IMR-90 (cell line): ENCODE measurements around the gene SLC7A10. TPM values are rescaled to one million over a fixed set of nuclear protein-coding genes. Genes with fewer than 3 reads are reported as not detected.

ENCODE experiments used
- ATAC-seq: fragments of 200-7000 bp; cut with Tn5 transposase; 2 replicates; pipeline ENCODE4 v1.9.1; 2020; ENCODE audit warnings: low read depth, mild to moderate bottlenecking, moderate library complexity
- BruUV-seq: library from RNA; stranded (reverse); fragments of 400-500 nt; replicated peaks from 2 replicates; lab custom pipeline; 2021; lab: Mats Ljungman, UMichigan
- CTCF ChIA-PET: fragments of 300-600 bp; formaldehyde crosslinking; extraction: SDS; loops from one replicate; lab custom pipeline; 2021; ENCODE audit warnings: antibody characterized with exemption; lab: Yijun Ruan, JAX
- POLR2A ChIA-PET: fragments of 300-600 bp; sonication (Branson Sonifier 250); formaldehyde crosslinking; loops from one replicate; lab custom pipeline; 2022; ENCODE audit warnings: antibody characterized with exemption; ENCODE audit not compliant: unreplicated experiment; lab: Charles Lee
- DNase-seq: peaks from one replicate; pipeline ENCODE4 v3.0.0; 2013
- H2AFZ ChIP-seq: replicated peaks from 2 replicates; pipeline ENCODE3; 2013; ENCODE audit warnings: low read length, mild to moderate bottlenecking; ENCODE audit not compliant: poor library complexity
- H2AK5ac ChIP-seq: 2 replicates; pipeline ENCODE4 v1.6.1; 2013; ENCODE audit warnings: low read depth, low read length, inconsistent platforms
- H2AK9ac ChIP-seq: replicated peaks from 2 replicates; pipeline ENCODE3; 2013; ENCODE audit warnings: mild to moderate bottlenecking, low read depth, low read length, moderate library complexity; ENCODE audit not compliant: poor library complexity
- H2BK120ac ChIP-seq: 2 replicates; pipeline ENCODE4 v1.6.1; 2013; ENCODE audit warnings: low read depth, low read length, inconsistent platforms
- H2BK15ac ChIP-seq: 3 replicates; pipeline ENCODE4 v1.6.1; 2013; ENCODE audit warnings: low read depth, low read length, inconsistent platforms
- H2BK20ac ChIP-seq: 2 replicates; pipeline ENCODE4 v1.6.1; 2013; ENCODE audit warnings: low read depth, mild to moderate bottlenecking, inconsistent platforms, low read length, moderate library complexity
- H2BK5ac ChIP-seq: 2 replicates; pipeline ENCODE4 v1.6.1; 2013; ENCODE audit warnings: mild to moderate bottlenecking, low read depth, low read length, inconsistent platforms; ENCODE audit not compliant: poor library complexity, severe bottlenecking
- H3K14ac ChIP-seq: replicated peaks from 2 replicates; pipeline ENCODE4 v1.6.1; 2013; ENCODE audit warnings: low read depth, low read length, inconsistent platforms
- H3K18ac ChIP-seq: 2 replicates; pipeline ENCODE4 v1.6.1; 2013; ENCODE audit warnings: low read depth, low read length, control low read depth
- H3K23ac ChIP-seq: 2 replicates; pipeline ENCODE4 v1.6.1; 2013; ENCODE audit warnings: low read depth, low read length, inconsistent platforms
- H3K27ac ChIP-seq: 2 replicates; pipeline ENCODE4 v1.5.1; 2013; ENCODE audit warnings: mild to moderate bottlenecking, control low read depth, low read length; ENCODE audit not compliant: insufficient read depth
- H3K27me3 ChIP-seq: 2 replicates; pipeline ENCODE4 v1.6.1; 2013; ENCODE audit warnings: low read length; ENCODE audit not compliant: control insufficient read depth, insufficient read depth
- H3K36me3 ChIP-seq: 2 replicates; pipeline ENCODE4 v1.6.1; 2013; ENCODE audit warnings: low read length, mixed read lengths; ENCODE audit not compliant: control insufficient read depth, insufficient read depth
- H3K4ac ChIP-seq: 2 replicates; pipeline ENCODE4 v1.6.1; 2013; ENCODE audit warnings: low read depth, low read length, inconsistent platforms
- H3K4me1 ChIP-seq: 2 replicates; pipeline ENCODE4 v1.6.1; 2013; ENCODE audit warnings: low read length, mixed read lengths; ENCODE audit not compliant: control insufficient read depth, insufficient read depth
- H3K4me2 ChIP-seq: 2 replicates; pipeline ENCODE4 v1.6.1; 2013; ENCODE audit warnings: low read depth, mild to moderate bottlenecking, control low read depth, low read length, moderate library complexity
- H3K4me3 ChIP-seq: 2 replicates; pipeline ENCODE4 v1.5.1; 2013; ENCODE audit warnings: low read depth, mild to moderate bottlenecking, control low read depth, low read length, moderate library complexity; ENCODE audit not compliant: insufficient read depth
- H3K56ac ChIP-seq: 2 replicates; pipeline ENCODE4 v1.6.1; 2013; ENCODE audit warnings: low read length, inconsistent platforms; ENCODE audit not compliant: insufficient read depth; ENCODE audit errors: extremely low read depth
- H3K79me1 ChIP-seq, 2 experiments: 2 replicates each; pipeline ENCODE4 v1.6.1; 2013; ENCODE audit warnings: low read length in 2 of 2, inconsistent platforms in 1 of 2, low read depth in 1 of 2
- H3K9ac ChIP-seq: 2 replicates; pipeline ENCODE4 v1.6.1; 2013; ENCODE audit warnings: low read depth, low read length, control low read depth
- H3K9me1 ChIP-seq: 2 replicates; pipeline ENCODE4 v1.6.1; 2013; ENCODE audit warnings: low read length, inconsistent platforms; ENCODE audit not compliant: insufficient read depth
- H3K9me3 ChIP-seq: 2 replicates; pipeline ENCODE4 v1.6.1; 2013; ENCODE audit warnings: low read length; ENCODE audit not compliant: control insufficient read depth, insufficient read depth
- H4K20me1 ChIP-seq: 2 replicates; pipeline ENCODE4 v1.6.1; 2013; ENCODE audit warnings: low read length, inconsistent platforms; ENCODE audit not compliant: insufficient read depth
- H4K5ac ChIP-seq: 2 replicates; pipeline ENCODE4 v1.6.1; 2013; ENCODE audit warnings: mild to moderate bottlenecking, low read depth, low read length, control low read depth
- H4K8ac ChIP-seq, 2 experiments: 2 replicates each; pipeline ENCODE4 v1.6.1; 2013; ENCODE audit warnings: low read depth in 2 of 2, low read length in 2 of 2, control low read depth in 1 of 2, inconsistent platforms in 1 of 2
- H4K91ac ChIP-seq: 2 replicates; pipeline ENCODE4 v1.6.1; 2013; ENCODE audit warnings: low read depth, low read length, inconsistent platforms; ENCODE audit not compliant: insufficient read depth
- BHLHE40 ChIP-seq: fragments of 150-350 bp; IDR thresholded peaks from 2 replicates; pipeline ENCODE4 v1.6.1; 2016; ENCODE audit warnings: mild to moderate bottlenecking, low read depth, low read length
- CHD1 ChIP-seq: IDR thresholded peaks from 2 replicates; pipeline ENCODE4 v1.6.1; 2012; ENCODE audit warnings: low read depth, low read length, improper control_type of control experiment
- CTCF ChIP-seq: conservative IDR thresholded peaks from 2 replicates; pipeline ENCODE4 v1.5.1; 2012; ENCODE audit warnings: mild to moderate bottlenecking, low read depth, low read length, improper control_type of control experiment
- ELK1 ChIP-seq: fragments of 150-350 bp; IDR thresholded peaks from 2 replicates; pipeline ENCODE4 v1.6.1; 2016; ENCODE audit warnings: low read depth, mild to moderate bottlenecking, low read length, moderate library complexity, borderline replicate concordance
- FOS ChIP-seq: fragments of 150-350 bp; IDR thresholded peaks from 2 replicates; pipeline ENCODE4 v1.6.1; 2016; ENCODE audit warnings: low read depth, low read length
- MAFK ChIP-seq: IDR thresholded peaks from 2 replicates; pipeline ENCODE4 v1.6.1; 2012; ENCODE audit warnings: low read depth, low read length, improper control_type of control experiment
- MAZ ChIP-seq: IDR thresholded peaks from 2 replicates; pipeline ENCODE4 v1.6.1; 2012; ENCODE audit warnings: low read depth, mild to moderate bottlenecking, low read length, improper control_type of control experiment, moderate library complexity, borderline replicate concordance
- MXI1 ChIP-seq: IDR thresholded peaks from 2 replicates; pipeline ENCODE4 v1.6.1; 2012; ENCODE audit warnings: low read depth, mild to moderate bottlenecking, low read length, moderate library complexity, borderline replicate concordance
- NFE2L2 ChIP-seq: fragments of 150-350 bp; IDR thresholded peaks from 2 replicates; pipeline ENCODE4 v1.6.1; 2016; ENCODE audit warnings: low read depth, mild to moderate bottlenecking, low read length
- POLR2A ChIP-seq: IDR thresholded peaks from 2 replicates; pipeline ENCODE4 v1.6.1; 2012; ENCODE audit warnings: mild to moderate bottlenecking, low read depth, low read length
- RAD21 ChIP-seq: IDR thresholded peaks from 2 replicates; pipeline ENCODE4 v1.6.1; 2012; ENCODE audit warnings: low read length, improper control_type of control experiment
- RCOR1 ChIP-seq: IDR thresholded peaks from 2 replicates; pipeline ENCODE4 v1.6.1; 2012; ENCODE audit warnings: mild to moderate bottlenecking, low read length, improper control_type of control experiment; ENCODE audit not compliant: insufficient replicate concordance
- SMC3 ChIP-seq: fragments of 150-350 bp; IDR thresholded peaks from 2 replicates; pipeline ENCODE4 v1.6.1; 2016; ENCODE audit warnings: low read depth, mild to moderate bottlenecking, antibody characterized with exemption, low read length, moderate library complexity
- USF2 ChIP-seq: fragments of 150-350 bp; IDR thresholded peaks from 2 replicates; pipeline ENCODE4 v1.6.1; 2017; ENCODE audit warnings: mild to moderate bottlenecking, antibody characterized with exemption, low read length, low read depth
- WGBS, 2 experiments: methylation state at CpG; one replicate each; pipeline versions ENCODE4 v1.1.5 to v1.1.7; 2013; ENCODE audit warnings: missing lambda C conversion rate in 2 of 2; ENCODE audit not compliant: insufficient read length in 1 of 2; ENCODE audit errors: extremely low coverage in 2 of 2; 5-methylcytosine and 5-hydroxymethylcytosine counted together
- dilution Hi-C: fragments of 300-500 bp; cut with HindIII; formaldehyde crosslinking; loops from one replicate; pipeline ENCODE4 v1.14.3; 2018; ENCODE audit warnings: low sequenced_read_pairs; ENCODE audit not compliant: unreplicated experiment
- in situ Hi-C: fragments of 300-500 bp; cut with MboI; formaldehyde crosslinking; loops from 3 replicates; pipeline ENCODE4 v1.14.3; 2019; ENCODE audit warnings: low sequenced_read_pairs, inconsistent platforms, mixed read lengths
- intact Hi-C: fragments of 100-400 bp; cut with micrococcal nuclease; formaldehyde crosslinking; loops from 2 replicates; pipeline ENCODE4 v1.10.0; 2022
- polyA plus RNA-seq, 3 experiments: library from polyadenylated mRNA; depleted of rRNA; stranded (reverse); fragments of >200 nt; gene quantifications; 2 replicates each; pipeline ENCODE4 v1.2.3, GENCODE V29; 2012; ENCODE audit warnings: low replicate concordance in 1 of 3
- total RNA-seq: library from RNA; depleted of rRNA; stranded (reverse); fragments of >200 nt; gene quantifications from 2 replicates; pipeline ENCODE4 v1.2.3, GENCODE V29; 2012

Gene SLC7A10
- total and polyA plus RNA-seq, 2 of the 4 experiments (the other 2 are of a cell fraction): not detected

GRCh38 chr19:33263325-33264023 lies 37.8 kb upstream of the SLC7A10 start:
- dilution Hi-C loops (no loop called here), in situ Hi-C loops (no loop called here), intact Hi-C loops (no loop called here)
- no TSS peak for BruUV-seq
- Histone ChIP-seq H4K5ac (no peak overlapping the region), H3K9me1 (no peaks in the 10 kb centered on the region), H3K9me3 (no peaks in the 10 kb centered on the region), H2BK15ac (no peak overlapping the region), H3K4me3 (no peak overlapping the region), H4K91ac (no peak overlapping the region), H3K27ac (no peak overlapping the region), H3K36me3 (no peaks in the 10 kb centered on the region), H3K27me3 (peaks cover 17% of the 10 kb centered on the region; the same call in 1 of the 2 replicates), H3K4ac (no peak overlapping the region), H3K23ac (no peak overlapping the region), H3K9ac (no peak overlapping the region), H3K56ac (no peak overlapping the region), H2AK5ac (no peak overlapping the region), H3K14ac (no peak overlapping the region), H2BK120ac (no peak overlapping the region), H2BK5ac (no peak overlapping the region), H4K20me1 (no peaks in the 10 kb centered on the region), H2BK20ac (no peak overlapping the region), H2AFZ (no peak overlapping the region), H3K79me1 (no peaks in the 10 kb centered on the region), H4K8ac (no peak overlapping the region), H3K4me2 (no peak overlapping the region), H2AK9ac (no peak overlapping the region), H3K4me1 (no peaks in the 10 kb centered on the region), H3K18ac (no peak overlapping the region)
- POLR2A ChIA-PET: no interaction called here
- TF ChIP-seq CHD1: no peak
- TF ChIP-seq RAD21: no peak
- TF ChIP-seq USF2: no peak
- no peak for TF ChIP-seq ELK1
- no peak for TF ChIP-seq BHLHE40
- no peak for TF ChIP-seq POLR2A
- no peak for TF ChIP-seq CTCF
- TF ChIP-seq MXI1: no peak
- no peak for TF ChIP-seq RCOR1
- TF ChIP-seq NFE2L2: no peak
- TF ChIP-seq MAFK: no peak
- TF ChIP-seq SMC3: no peak
- no peak for TF ChIP-seq FOS
- TF ChIP-seq MAZ: no peak
- ATAC-seq (no peak), DNase-seq (no peak)
- CTCF ChIA-PET: no interaction called here
- 70% methylated on average over 2 of the region's 25 CpGs; no CpG with 5 or more reads in 1 of the 2 experiments for WGBS, 2 experiments
